Neural cell (in vitro differentiated cells): ENCODE results near the gene EFCAB12. TPM values are rescaled to one million over a fixed set of nuclear protein-coding genes. Genes with fewer than 3 reads are reported as not detected.

Source experiments
- H2AFZ ChIP-seq: fragments of 200-600, 300-800 bp; sonication (generic), shearing (Covaris generic); 2 replicates; pipeline ENCODE4 v1.6.0; 2014; ENCODE audit warnings: low read depth, mild to moderate bottlenecking, antibody characterized with exemption, low read length, moderate library complexity
- H3F3A ChIP-seq: fragments of 200-600 bp; shearing (Covaris generic); 2 replicates; pipeline ENCODE4 v1.6.1; 2016; ENCODE audit warnings: mild to moderate bottlenecking, moderate library complexity, mixed read lengths, antibody characterized with exemption, low read length; ENCODE audit not compliant: insufficient read depth, poor library complexity, severe bottlenecking
- H3K27ac ChIP-seq: fragments of 200-600, 300-800 bp; sonication (generic), shearing (Covaris generic); 2 replicates; pipeline ENCODE4 v1.5.1; 2014; ENCODE audit warnings: mild to moderate bottlenecking, low read length, moderate library complexity
- H3K27me3 ChIP-seq: fragments of 300-800, 200-600 bp; sonication (generic), shearing (Covaris generic); 2 replicates; pipeline ENCODE4 v1.6.0; 2014; ENCODE audit warnings: mild to moderate bottlenecking, low read depth, low read length, moderate library complexity; ENCODE audit not compliant: insufficient read depth
- H3K36me3 ChIP-seq: fragments of 300-800, 200-600 bp; sonication (generic), shearing (Covaris generic); 2 replicates; pipeline ENCODE4 v1.5.1; 2014; ENCODE audit warnings: mild to moderate bottlenecking, antibody characterized with exemption, low read length, moderate library complexity; ENCODE audit not compliant: insufficient read depth
- H3K4me2 ChIP-seq: fragments of 300-800, 200-600 bp; sonication (generic), shearing (Covaris generic); 2 replicates; pipeline ENCODE4 v1.6.0; 2014; ENCODE audit warnings: mild to moderate bottlenecking, low read length
- H3K4me3 ChIP-seq: fragments of 300-800, 200-600 bp; sonication (generic), shearing (Covaris generic); 2 replicates; pipeline ENCODE4 v1.5.1; 2014; ENCODE audit warnings: mild to moderate bottlenecking, low read length, moderate library complexity
- H3K79me2 ChIP-seq: fragments of 200-600 bp; shearing (Covaris generic); replicated peaks from 2 replicates; pipeline ENCODE4 v1.6.0; 2014; ENCODE audit warnings: mild to moderate bottlenecking, low read length, moderate library complexity; ENCODE audit not compliant: insufficient read depth
- H3K9ac ChIP-seq: fragments of 300-800, 200-600 bp; sonication (generic), shearing (Covaris generic); 2 replicates; pipeline ENCODE4 v1.6.1; 2016; ENCODE audit warnings: mild to moderate bottlenecking, low read length, mixed read lengths
- H3K9me2 ChIP-seq: fragments of 200-600 bp; shearing (Covaris generic); 2 replicates; pipeline ENCODE4 v1.6.1; 2016; ENCODE audit warnings: mild to moderate bottlenecking, low read length, mixed read lengths; ENCODE audit not compliant: insufficient read depth
- H3K9me3 ChIP-seq: fragments of 200-600, 300-800 bp; sonication (generic), shearing (Covaris generic); 2 replicates; pipeline ENCODE4 v1.6.1; 2016; ENCODE audit warnings: mild to moderate bottlenecking, mixed run types, low read length, moderate library complexity, mixed read lengths
- H4K20me1 ChIP-seq: fragments of 200-600 bp; shearing (Covaris generic); 2 replicates; pipeline ENCODE4 v1.6.1; 2016; ENCODE audit warnings: mild to moderate bottlenecking, mixed run types; ENCODE audit not compliant: insufficient read depth
- CTCF ChIP-seq: fragments of 450-650 bp; IDR thresholded peaks from 2 replicates; pipeline ENCODE4 v1.5.1; 2014; ENCODE audit warnings: antibody characterized with exemption, mild to moderate bottlenecking, moderate library complexity; ENCODE audit not compliant: poor library complexity, severe bottlenecking
- EP300 ChIP-seq: fragments of 450-650 bp; conservative IDR thresholded peaks from 2 replicates; pipeline ENCODE4 v1.6.1; 2014; ENCODE audit warnings: antibody characterized with exemption, mild to moderate bottlenecking, moderate library complexity; ENCODE audit not compliant: poor library complexity, severe bottlenecking
- EZH2 ChIP-seq: fragments of 200-600, 300-800 bp; shearing (Covaris generic), sonication (generic); IDR thresholded peaks from 2 replicates; pipeline ENCODE4 v1.6.1; 2014; ENCODE audit warnings: antibody characterized with exemption, low read length, borderline replicate concordance, mild to moderate bottlenecking; ENCODE audit not compliant: insufficient read depth, poor library complexity, severe bottlenecking
- MXI1 ChIP-seq: fragments of 450-650 bp; conservative IDR thresholded peaks from 2 replicates; pipeline ENCODE4 v1.6.1; 2014; ENCODE audit warnings: antibody characterized with exemption, mild to moderate bottlenecking; ENCODE audit not compliant: poor library complexity, severe bottlenecking
- POLR2AphosphoS5 ChIP-seq: IDR thresholded peaks from 2 replicates; pipeline ENCODE4 v1.6.1; 2012
- RAD21 ChIP-seq: fragments of 450-650 bp; conservative IDR thresholded peaks from 2 replicates; pipeline ENCODE4 v1.6.1; 2014; ENCODE audit warnings: antibody characterized with exemption, mild to moderate bottlenecking, moderate library complexity
- REST ChIP-seq: IDR thresholded peaks from 2 replicates; pipeline ENCODE4 v1.6.1; 2012; ENCODE audit warnings: borderline replicate concordance
- SMC3 ChIP-seq: fragments of 450-650 bp; conservative IDR thresholded peaks from 2 replicates; pipeline ENCODE4 v1.6.1; 2014; ENCODE audit warnings: antibody characterized with exemption, mild to moderate bottlenecking, moderate library complexity; ENCODE audit not compliant: poor library complexity
- TAF1 ChIP-seq: IDR thresholded peaks from 2 replicates; pipeline ENCODE4 v1.6.1; 2012; ENCODE audit warnings: low read depth
- polyA plus RNA-seq: library from polyadenylated mRNA; depleted of rRNA; stranded (reverse); fragments of >200 nt; gene quantifications from 2 replicates; pipeline ENCODE4 v1.2.3, GENCODE V29; 2014

EFCAB12 gene
- polyA plus RNA-seq, 1 donor from 2014 or later, result 0.32 TPM

DNA sequence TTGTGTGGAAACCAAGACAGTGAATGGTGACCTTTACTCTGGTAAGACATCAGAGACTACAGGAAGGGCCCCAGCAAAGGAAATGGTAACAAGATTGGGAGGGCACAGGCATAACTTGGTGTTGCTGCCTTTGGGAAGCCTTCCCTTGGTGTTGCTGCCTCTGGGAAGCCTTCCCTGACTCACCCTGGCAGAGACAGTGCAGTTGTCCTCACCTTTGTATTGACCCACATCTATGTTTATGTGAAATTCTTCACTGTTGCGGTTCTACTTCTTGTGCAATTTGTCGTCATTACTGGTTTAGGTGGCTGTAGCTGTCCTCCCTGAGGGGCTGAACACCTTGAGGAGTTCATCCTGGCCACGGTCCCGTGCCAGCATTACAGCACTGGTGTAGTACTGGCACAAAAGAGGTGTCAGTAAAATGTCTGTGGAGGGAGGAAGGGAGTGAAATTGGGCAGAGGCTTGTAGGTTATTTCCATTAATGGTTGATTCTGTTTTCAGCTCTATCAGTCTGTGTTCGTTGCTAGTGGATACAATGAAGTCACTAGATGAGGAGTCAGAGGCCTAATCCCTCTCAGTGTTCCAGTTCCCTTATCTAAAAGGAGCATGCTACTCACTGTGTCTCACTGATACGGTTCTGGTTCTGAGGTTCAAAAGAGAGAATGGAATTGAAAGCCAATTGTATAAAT, 33.2 kb upstream of the EFCAB12 start:
- H3K4me2 ChIP-seq, result no peak overlapping the region
- H4K20me1 ChIP-seq, result no peaks in the 10 kb centered on the region
- no peaks in the 10 kb centered on the region for H3K79me2 ChIP-seq
- H3K27ac ChIP-seq, result no peak overlapping the region
- no peaks in the 10 kb centered on the region for H3K9me3 ChIP-seq
- no peaks in the 10 kb centered on the region for H3K9me2 ChIP-seq
- no peak overlapping the region for H2AFZ ChIP-seq
- no peaks in the 10 kb centered on the region for H3K36me3 ChIP-seq
- no peak overlapping the region for H3K4me3 ChIP-seq
- no peaks in the 10 kb centered on the region for H3F3A ChIP-seq
- H3K27me3 ChIP-seq, result no peaks in the 10 kb centered on the region
- no peak overlapping the region for H3K9ac ChIP-seq
- TF ChIP-seq EP300 (no peak), TAF1 (no peak), SMC3 (no peak), MXI1 (no peak), RAD21 (no peak), CTCF (no peak), EZH2 (no peak), REST (no peak), POLR2AphosphoS5 (no peak)

DNA sequence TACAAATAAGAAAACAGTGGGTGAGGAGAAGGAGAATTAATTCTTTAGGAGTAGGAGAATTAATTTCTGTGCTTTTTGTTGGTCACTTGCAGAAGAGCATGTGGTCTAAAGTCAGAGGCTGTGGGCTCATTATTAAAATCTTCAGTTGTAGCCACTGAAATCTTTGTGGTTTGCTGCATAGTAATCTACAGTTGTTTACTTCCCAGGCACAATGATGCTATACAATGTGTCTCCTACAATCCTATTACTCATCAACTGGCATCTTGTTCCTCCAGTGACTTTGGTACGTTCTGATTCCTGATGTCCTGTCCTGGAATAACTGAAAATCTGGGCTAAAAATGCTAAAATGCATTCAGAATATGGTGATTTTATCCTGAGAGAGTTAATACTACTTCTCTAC, 32.6 kb upstream of the EFCAB12 start:
- no peaks in the 10 kb centered on the region for H3K27me3 ChIP-seq
- no peaks in the 10 kb centered on the region for H3K9me2 ChIP-seq
- H3K27ac ChIP-seq, result no peak overlapping the region
- no peaks in the 10 kb centered on the region for H3F3A ChIP-seq
- H3K9ac ChIP-seq, result no peak overlapping the region
- H3K9me3 ChIP-seq, result no peaks in the 10 kb centered on the region
- no peak overlapping the region for H3K4me2 ChIP-seq
- no peaks in the 10 kb centered on the region for H4K20me1 ChIP-seq
- TF ChIP-seq CTCF (no peak), EZH2 (no peak), TAF1 (no peak), SMC3 (no peak), POLR2AphosphoS5 (no peak), EP300 (no peak), REST (no peak), MXI1 (no peak), RAD21 (no peak)
- no peaks in the 10 kb centered on the region for H3K79me2 ChIP-seq
- H3K4me3 ChIP-seq, result no peak overlapping the region
- H3K36me3 ChIP-seq, result no peaks in the 10 kb centered on the region
- H2AFZ ChIP-seq, result no peak overlapping the region
